Epithelial cell of proximal tubule (primary cell): Measurements from ENCODE around the gene ZFC3H1. TPM values are rescaled to one million over a fixed set of nuclear protein-coding genes. Genes with fewer than 3 reads are reported as not detected.

ENCODE experiments used
- DNase-seq: peaks from one replicate; pipeline ENCODE4 v3.0.0-alpha.2; 2011; ENCODE audit warnings: low read depth
- H3K4me3 ChIP-seq: 2 replicates; pipeline ENCODE4 v1.5.1; 2011; ENCODE audit warnings: low read depth, mild to moderate bottlenecking, low read length
- total RNA-seq: library from RNA; depleted of rRNA; stranded (reverse); fragments of >200 nt; gene quantifications from 2 replicates; pipeline ENCODE4 v1.2.3, GENCODE V29; 2015
- TF ChIP-seq, protein P1 (sequence below): conservative IDR thresholded peaks from 2 replicates; pipeline ENCODE4 v1.5.1; 2012; ENCODE audit warnings: low read depth, mild to moderate bottlenecking, low read length

The ZFC3H1 gene
- total RNA-seq, 1 donor from 2014 or later, result 42.0 TPM

DNA sequence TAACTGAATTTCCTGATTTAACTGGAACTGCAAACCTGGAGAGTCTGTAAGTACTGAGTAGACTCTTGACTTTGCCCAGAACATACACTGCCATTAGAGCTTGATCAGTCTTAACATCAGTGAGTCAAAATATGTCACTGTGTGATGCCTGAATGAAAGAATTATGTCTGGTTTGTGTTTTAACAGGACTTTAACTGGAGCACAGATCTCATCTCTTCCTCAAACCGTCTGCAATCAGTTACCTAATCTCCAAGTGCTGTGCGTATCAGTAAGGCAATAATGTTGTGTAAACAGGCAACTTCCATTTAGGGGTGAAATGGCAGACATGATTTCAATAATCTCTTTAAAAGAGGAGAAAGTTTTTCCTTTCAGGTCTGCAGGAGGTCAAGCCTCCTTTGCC, 97.0 kb downstream of the ZFC3H1 start:
- TF ChIP-seq, protein P1, sequence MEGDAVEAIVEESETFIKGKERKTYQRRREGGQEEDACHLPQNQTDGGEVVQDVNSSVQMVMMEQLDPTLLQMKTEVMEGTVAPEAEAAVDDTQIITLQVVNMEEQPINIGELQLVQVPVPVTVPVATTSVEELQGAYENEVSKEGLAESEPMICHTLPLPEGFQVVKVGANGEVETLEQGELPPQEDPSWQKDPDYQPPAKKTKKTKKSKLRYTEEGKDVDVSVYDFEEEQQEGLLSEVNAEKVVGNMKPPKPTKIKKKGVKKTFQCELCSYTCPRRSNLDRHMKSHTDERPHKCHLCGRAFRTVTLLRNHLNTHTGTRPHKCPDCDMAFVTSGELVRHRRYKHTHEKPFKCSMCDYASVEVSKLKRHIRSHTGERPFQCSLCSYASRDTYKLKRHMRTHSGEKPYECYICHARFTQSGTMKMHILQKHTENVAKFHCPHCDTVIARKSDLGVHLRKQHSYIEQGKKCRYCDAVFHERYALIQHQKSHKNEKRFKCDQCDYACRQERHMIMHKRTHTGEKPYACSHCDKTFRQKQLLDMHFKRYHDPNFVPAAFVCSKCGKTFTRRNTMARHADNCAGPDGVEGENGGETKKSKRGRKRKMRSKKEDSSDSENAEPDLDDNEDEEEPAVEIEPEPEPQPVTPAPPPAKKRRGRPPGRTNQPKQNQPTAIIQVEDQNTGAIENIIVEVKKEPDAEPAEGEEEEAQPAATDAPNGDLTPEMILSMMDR, result no peak
- no peak overlapping the region for H3K4me3 ChIP-seq
- DNase-seq, result no peak

DNA sequence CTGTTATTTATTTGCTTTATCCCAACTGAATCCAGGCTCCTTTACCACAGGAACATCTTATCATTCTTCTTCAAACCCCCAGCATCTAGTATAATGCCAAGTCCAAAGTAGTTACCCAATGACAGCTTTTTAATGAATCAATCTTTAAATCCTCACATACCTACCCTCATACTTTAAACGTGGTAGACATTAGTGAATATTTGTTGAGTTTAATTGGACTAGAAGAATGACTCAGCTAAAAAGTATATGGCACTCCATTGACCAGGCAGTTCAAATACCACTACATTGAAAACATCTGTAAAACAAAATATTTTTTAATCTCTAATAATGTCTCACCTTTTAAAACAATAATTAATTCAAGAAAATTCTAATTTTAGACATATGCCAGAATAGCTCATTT, 98.1 kb downstream of the ZFC3H1 start:
- no peak overlapping the region for H3K4me3 ChIP-seq
- DNase-seq, result no peak
- TF ChIP-seq, protein P1, result no peak

- no peak for DNase-seq
- TF ChIP-seq, protein P1, result no peak
Observed at GRCh38 chr12:71562676-71563595, 100.7 kb downstream of the ZFC3H1 start.

More at GRCh38 chr12:71562676-71563595, 100.7 kb downstream of the ZFC3H1 start:
- H3K4me3 ChIP-seq, result no peak overlapping the region

Other genes starting within 250 kb of the ZFC3H1 start
- gene LGR5, start 224.1 kb downstream of the ZFC3H1 start, total RNA-seq, result not detected in 2 replicates
- gene THAP2, start 453 bp upstream of the ZFC3H1 start, total RNA-seq, result 1.4 and 3.9 TPM in 2 replicates
- 18.1 and 27.8 TPM in 2 replicates for gene TMEM19, start 22.2 kb upstream of the ZFC3H1 start, total RNA-seq
- gene RAB21, start 91.0 kb upstream of the ZFC3H1 start, total RNA-seq, result 14.6 and 33.2 TPM in 2 replicates
- gene TBC1D15, start 175.9 kb upstream of the ZFC3H1 start, total RNA-seq, result 12.9 and 13.9 TPM in 2 replicates